Glutamatergic neuron (in vitro differentiated cells): ENCODE measurements around the gene DSPP. TPM values are rescaled to one million over a fixed set of nuclear protein-coding genes. Genes with fewer than 3 reads are reported as not detected.

ENCODE experiments used
- DNase-seq: peaks from one replicate; pipeline ENCODE4 v3.0.0; 2022
- H3K27ac Mint-ChIP-seq: one replicate; pipeline ENCODE4 v1.8.0; 2020; ENCODE audit warnings: mild to moderate bottlenecking, mixed read lengths, inconsistent platforms; ENCODE audit not compliant: unreplicated experiment
- H3K27me3 Mint-ChIP-seq: one replicate; pipeline ENCODE4 v1.8.0; 2020; ENCODE audit warnings: mild to moderate bottlenecking, moderate library complexity, mixed read lengths, inconsistent platforms; ENCODE audit not compliant: unreplicated experiment
- H3K36me3 Mint-ChIP-seq: one replicate; pipeline ENCODE4 v1.8.0; 2020; ENCODE audit warnings: mild to moderate bottlenecking, mixed read lengths, inconsistent platforms; ENCODE audit not compliant: unreplicated experiment
- H3K4me1 Mint-ChIP-seq: one replicate; pipeline ENCODE4 v1.8.0; 2020; ENCODE audit warnings: mild to moderate bottlenecking, low read depth, mixed read lengths, inconsistent platforms; ENCODE audit not compliant: unreplicated experiment
- H3K4me3 Mint-ChIP-seq: one replicate; pipeline ENCODE4 v1.8.0; 2020; ENCODE audit warnings: mild to moderate bottlenecking, mixed read lengths, inconsistent platforms; ENCODE audit not compliant: unreplicated experiment
- H3K9me3 Mint-ChIP-seq: one replicate; pipeline ENCODE4 v1.8.0; 2020; ENCODE audit warnings: mild to moderate bottlenecking, moderate library complexity, mixed read lengths, inconsistent platforms; ENCODE audit not compliant: unreplicated experiment
- total RNA-seq: library from RNA; stranded (reverse); fragmentation: NEBNext Ultra II Directional; extraction: Animal tissue kit (Norgen Biotek cat#: 25700); gene quantifications from one replicate; pipeline ENCODE4 v1.2.1, GENCODE V29; 2021; ENCODE audit not compliant: unreplicated experiment
- TF ChIP-seq, protein P1 (sequence below): fragments of 200-600 bp; sonication (generic); IDR thresholded peaks from one replicate; pipeline ENCODE4 v1.5.0; 2021; ENCODE audit not compliant: partially characterized antibody, unreplicated experiment

DSPP gene
- total RNA-seq, 1 donor from 2014 or later = not detected

DNA sequence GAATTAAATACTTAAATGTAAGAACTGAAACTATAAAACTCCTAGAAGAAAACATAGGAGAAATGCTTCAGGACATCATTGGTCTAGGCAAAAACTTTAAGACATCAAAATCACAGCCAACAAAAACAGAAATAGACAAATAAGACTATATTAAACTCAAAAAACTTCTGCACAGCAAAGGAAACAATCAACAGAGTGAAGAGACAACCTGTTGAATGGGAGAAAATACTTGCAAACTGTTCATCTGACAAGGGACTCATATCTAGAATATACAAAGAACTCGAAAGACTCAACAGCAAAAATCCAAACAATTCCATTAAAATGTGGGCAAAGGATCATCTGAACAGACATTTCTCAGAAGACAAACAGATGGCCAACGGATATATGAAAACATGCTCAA is 16.2 kb upstream of the DSPP start:
- Mint-ChIP-seq H3K27ac (no peak overlapping the region), H3K27me3 (peaks cover 3% of the 10 kb centered on the region), H3K4me3 (no peak overlapping the region)

DNA sequence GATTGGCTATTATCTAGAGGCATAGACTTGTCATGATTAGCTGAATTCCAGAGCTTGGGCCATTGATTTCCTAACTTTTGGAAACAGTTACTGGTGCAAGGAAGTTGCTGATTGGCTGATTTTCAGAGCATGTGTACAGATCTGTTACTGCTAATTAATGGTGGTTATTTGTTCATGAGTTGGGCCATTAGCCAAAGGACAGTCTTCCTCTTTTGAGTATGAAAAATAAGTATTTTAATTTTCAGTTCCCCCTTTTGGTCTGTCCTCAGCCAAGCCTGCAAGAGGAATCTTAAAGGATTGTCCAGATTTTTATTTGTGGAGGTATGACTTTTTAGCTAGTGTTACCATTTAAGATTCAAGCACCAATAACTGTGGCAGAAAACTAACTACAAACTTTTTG is 7.0 kb upstream of the DSPP start:
- Mint-ChIP-seq H3K9me3 (no peaks in the 10 kb centered on the region), H3K4me1 (no peaks in the 10 kb centered on the region), H3K4me3 (no peak overlapping the region), H3K27ac (no peak overlapping the region), H3K36me3 (no peaks in the 10 kb centered on the region), H3K27me3 (no peaks in the 10 kb centered on the region)
- DNase-seq = no peak
- TF ChIP-seq, protein P1, sequence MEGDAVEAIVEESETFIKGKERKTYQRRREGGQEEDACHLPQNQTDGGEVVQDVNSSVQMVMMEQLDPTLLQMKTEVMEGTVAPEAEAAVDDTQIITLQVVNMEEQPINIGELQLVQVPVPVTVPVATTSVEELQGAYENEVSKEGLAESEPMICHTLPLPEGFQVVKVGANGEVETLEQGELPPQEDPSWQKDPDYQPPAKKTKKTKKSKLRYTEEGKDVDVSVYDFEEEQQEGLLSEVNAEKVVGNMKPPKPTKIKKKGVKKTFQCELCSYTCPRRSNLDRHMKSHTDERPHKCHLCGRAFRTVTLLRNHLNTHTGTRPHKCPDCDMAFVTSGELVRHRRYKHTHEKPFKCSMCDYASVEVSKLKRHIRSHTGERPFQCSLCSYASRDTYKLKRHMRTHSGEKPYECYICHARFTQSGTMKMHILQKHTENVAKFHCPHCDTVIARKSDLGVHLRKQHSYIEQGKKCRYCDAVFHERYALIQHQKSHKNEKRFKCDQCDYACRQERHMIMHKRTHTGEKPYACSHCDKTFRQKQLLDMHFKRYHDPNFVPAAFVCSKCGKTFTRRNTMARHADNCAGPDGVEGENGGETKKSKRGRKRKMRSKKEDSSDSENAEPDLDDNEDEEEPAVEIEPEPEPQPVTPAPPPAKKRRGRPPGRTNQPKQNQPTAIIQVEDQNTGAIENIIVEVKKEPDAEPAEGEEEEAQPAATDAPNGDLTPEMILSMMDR = no peak

More for the DNA sequence above, 16.2 kb upstream of the DSPP start:
- H3K9me3 Mint-ChIP-seq = no peaks in the 10 kb centered on the region
- no peaks in the 10 kb centered on the region for H3K4me1 Mint-ChIP-seq
- no peak for DNase-seq
- H3K36me3 Mint-ChIP-seq = no peaks in the 10 kb centered on the region
- TF ChIP-seq, protein P1 = no peak

DNA sequence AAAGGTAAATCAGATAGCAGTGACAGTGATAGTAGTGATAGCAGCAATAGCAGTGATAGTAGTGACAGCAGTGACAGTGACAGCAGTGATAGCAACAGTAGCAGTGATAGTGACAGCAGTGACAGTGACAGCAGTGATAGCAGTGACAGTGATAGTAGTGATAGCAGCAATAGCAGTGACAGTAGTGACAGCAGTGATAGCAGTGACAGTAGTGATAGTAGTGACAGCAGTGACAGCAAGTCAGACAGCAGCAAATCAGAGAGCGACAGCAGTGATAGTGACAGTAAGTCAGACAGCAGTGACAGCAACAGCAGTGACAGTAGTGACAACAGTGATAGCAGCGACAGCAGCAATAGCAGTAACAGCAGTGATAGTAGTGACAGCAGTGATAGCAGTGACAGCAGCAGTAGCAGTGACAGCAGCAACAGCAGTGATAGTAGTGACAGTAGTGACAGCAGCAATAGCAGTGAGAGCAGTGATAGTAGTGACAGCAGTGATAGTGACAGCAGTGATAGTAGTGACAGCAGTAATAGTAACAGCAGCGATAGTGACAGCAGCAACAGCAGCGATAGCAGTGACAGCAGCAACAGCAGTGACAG is 6.1 kb downstream of the DSPP start:
- Mint-ChIP-seq H3K27me3 (peaks cover 1% of the 10 kb centered on the region), H3K4me1 (no peaks in the 10 kb centered on the region), H3K27ac (no peak overlapping the region), H3K36me3 (no peaks in the 10 kb centered on the region), H3K9me3 (peaks cover 3% of the 10 kb centered on the region), H3K4me3 (no peak overlapping the region)
- DNase-seq = no peak
- TF ChIP-seq, protein P1 = no peak

DNA sequence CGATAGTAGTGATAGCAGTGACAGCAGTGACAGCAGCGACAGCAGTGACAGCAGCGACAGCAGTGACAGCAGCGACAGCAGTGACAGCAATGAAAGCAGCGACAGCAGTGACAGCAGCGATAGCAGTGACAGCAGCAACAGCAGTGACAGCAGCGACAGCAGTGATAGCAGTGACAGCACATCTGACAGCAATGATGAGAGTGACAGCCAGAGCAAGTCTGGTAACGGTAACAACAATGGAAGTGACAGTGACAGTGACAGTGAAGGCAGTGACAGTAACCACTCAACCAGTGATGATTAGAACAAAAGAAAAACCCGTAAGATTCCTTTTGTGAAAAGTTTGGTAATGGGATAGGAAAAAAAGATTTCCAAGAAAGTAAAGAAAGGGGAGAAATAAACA is 7.9 kb downstream of the DSPP start:
- Mint-ChIP-seq H3K36me3 (no peaks in the 10 kb centered on the region), H3K27me3 (peaks cover 1% of the 10 kb centered on the region), H3K27ac (no peak overlapping the region), H3K9me3 (peaks cover 3% of the 10 kb centered on the region), H3K4me1 (no peaks in the 10 kb centered on the region), H3K4me3 (no peak overlapping the region)
- TF ChIP-seq, protein P1 = no peak
- DNase-seq = no peak

DNA sequence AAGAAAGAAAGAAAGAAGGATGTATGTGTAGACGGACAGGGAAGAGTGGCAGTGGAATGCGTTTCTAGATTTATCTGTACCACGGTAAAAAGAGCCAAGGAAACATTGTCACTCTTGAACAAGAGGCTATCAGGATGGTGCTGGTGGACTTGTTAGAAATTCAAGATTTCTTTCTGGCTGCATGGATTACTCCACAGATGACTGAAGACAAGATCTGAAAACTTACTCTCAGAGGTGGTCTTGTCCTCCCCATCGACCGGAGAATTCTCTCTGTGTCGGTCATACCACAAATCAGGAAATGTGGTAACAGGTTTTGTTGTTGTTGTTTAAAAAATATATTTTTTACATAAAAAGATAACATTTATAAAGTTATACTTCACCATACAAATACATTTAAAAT is 11.8 kb downstream of the DSPP start:
- Mint-ChIP-seq H3K4me3 (no peak overlapping the region), H3K4me1 (no peaks in the 10 kb centered on the region), H3K27ac (no peak overlapping the region), H3K36me3 (no peaks in the 10 kb centered on the region), H3K9me3 (peaks cover 3% of the 10 kb centered on the region), H3K27me3 (peaks cover 1% of the 10 kb centered on the region)
- no peak for DNase-seq
- TF ChIP-seq, protein P1 = no peak
